ENCODE measurements around the gene CMTM4. TPM values are rescaled to one million over a fixed set of nuclear protein-coding genes. Genes with fewer than 3 reads are reported as not detected.
"Not testable (repeated sequence)": the region's sequence is repeated elsewhere in the genome, so short reads cannot be mapped to it uniquely, and the experiment has no call there.

CMTM4 gene
- polyA plus RNA-seq, 4 donors, result 21.1 to 54.3 (median 43.0) TPM

DNA sequence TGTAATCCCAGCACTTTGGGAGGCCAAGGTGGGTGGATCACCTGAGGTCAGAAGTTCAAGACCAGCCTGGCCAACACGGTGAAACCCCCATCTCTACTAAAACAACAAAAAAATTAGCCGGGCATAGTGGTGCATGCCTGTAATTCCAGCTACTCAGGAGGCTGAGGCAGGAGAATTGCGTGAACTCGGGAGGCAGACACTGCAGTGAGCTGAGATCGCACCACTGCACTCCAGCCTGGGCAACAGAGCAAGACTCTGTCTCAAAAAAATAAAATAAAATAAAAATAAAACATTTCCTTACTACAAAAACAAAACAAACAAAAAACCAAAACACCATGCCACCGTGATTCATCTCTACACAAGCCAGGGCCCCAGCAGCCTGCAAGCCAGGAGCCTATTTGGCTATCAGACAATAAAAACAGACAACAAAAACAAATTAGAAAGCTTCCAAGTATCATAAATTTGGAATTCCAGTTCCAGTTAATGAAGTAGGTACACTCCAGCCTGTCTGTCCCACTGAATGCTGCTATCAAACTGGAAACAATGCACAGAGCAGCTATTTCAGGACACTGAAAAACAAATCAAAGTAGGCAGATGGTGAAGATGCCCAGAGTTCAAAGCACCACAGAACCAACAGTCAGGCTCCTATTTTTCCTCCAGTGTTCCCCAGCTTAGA lies 34.7 kb downstream of the CMTM4 start:
- not testable (repeated sequence) for H3K4me3 ChIP-seq (ENCODE audit: low read depth in 1 of 3, low read length in 3 of 3); H3K27me3 ChIP-seq (ENCODE audit: control insufficient read depth in 3 of 3, insufficient read depth in 3 of 3, low read length in 3 of 3); DNase-seq; H3K4me1 ChIP-seq (ENCODE audit: control insufficient read depth in 3 of 3, insufficient read depth in 2 of 3, low read depth in 1 of 3, low read length in 2 of 3); H3K9me3 ChIP-seq (ENCODE audit: control insufficient read depth in 2 of 2, insufficient read depth in 1 of 2, low read depth in 1 of 2, low read length in 1 of 2); H3K36me3 ChIP-seq (ENCODE audit: control insufficient read depth in 3 of 3, insufficient read depth in 2 of 3, low read depth in 1 of 3, low read length in 3 of 3); H3K27ac ChIP-seq (ENCODE audit: low read depth in 1 of 3, low read length in 2 of 3); FAIRE-seq
- WGBS, 3 donors, result 71 to 81% (median 72%) methylated on average over 6 of the region's 6 CpGs

DNA sequence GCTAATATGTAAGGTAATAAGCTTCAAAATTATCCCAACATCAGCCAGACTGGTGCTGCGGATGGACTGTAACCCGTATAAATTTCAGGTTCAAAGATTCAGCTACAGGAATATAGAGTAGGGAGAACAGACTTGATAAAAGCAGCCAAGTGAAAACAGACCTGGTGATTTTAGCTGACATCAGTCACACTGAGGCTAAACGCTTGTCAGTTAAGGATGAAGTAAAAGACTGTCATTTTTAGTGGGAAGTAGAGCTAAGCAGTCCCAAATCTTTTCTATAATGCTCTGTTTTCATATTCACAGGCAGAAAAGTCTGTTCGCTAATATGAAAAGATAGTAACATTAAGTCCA lies 35.4 kb downstream of the CMTM4 start:
- Histone ChIP-seq H3K4me3 (ENCODE audit: low read depth in 1 of 3, low read length in 3 of 3) (no peak overlapping the region), H3K36me3 (ENCODE audit: control insufficient read depth in 3 of 3, insufficient read depth in 2 of 3, low read depth in 1 of 3, low read length in 3 of 3) (no peaks in the 10 kb centered on the region), H3K27me3 (ENCODE audit: control insufficient read depth in 3 of 3, insufficient read depth in 3 of 3, low read length in 3 of 3) (no peaks in the 10 kb centered on the region), H3K4me1 (ENCODE audit: control insufficient read depth in 3 of 3, insufficient read depth in 2 of 3, low read depth in 1 of 3, low read length in 2 of 3) (peaks cover 0 to 8% (median 0%) of the 10 kb centered on the region in 3 donors), H3K9me3 (ENCODE audit: control insufficient read depth in 2 of 2, insufficient read depth in 1 of 2, low read depth in 1 of 2, low read length in 1 of 2) (no peaks in the 10 kb centered on the region), H3K27ac (ENCODE audit: low read depth in 1 of 3, low read length in 2 of 3) (peak overlapping the region in 2 of 3 donors; percentile 8 to 54)
- 65 to 78% (median 68%) methylated on average over 4 of the region's 4 CpGs for WGBS, 3 donors
- no peak for FAIRE-seq
- DNase-seq, result no peak

DNA sequence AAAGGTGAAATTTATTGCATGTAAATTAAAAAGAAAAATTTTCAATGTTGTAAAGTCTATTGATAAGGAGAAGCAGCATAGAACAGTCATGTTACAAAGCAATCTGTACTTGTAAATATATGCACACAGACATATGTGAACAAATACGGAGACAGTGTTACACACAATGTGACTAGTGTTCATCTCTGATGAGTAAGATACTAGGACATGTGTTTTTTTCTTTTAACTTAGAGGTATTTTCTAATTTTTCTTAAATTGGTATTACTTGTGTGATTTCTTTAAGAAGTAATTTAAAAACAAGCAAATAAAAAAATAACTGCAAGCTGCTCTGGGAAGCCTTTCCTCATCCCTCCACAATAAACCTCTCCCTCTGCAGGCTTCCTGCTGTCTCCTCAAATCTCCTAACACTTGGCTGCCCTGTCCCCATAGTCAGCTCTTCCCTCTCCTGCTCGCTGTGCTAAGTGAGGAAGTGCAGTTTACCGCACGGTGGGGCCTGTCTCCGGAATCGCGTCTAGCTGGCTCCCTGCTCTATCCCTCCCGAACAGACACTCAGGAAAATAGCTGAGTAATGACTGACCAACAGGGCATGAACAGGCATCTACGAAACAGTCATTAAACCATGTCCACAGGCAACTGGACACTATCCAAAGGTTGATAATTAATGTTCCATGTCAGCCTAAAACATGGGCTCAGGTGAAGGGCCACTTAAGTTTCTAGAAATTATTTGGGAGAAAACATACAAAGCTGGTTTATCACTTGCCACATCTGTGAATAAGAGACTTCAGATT lies 35.9 kb downstream of the CMTM4 start:
- WGBS, 3 donors, result 29 to 48% (median 36%) methylated on average over 9 of the region's 9 CpGs
- Histone ChIP-seq H3K27me3 (ENCODE audit: control insufficient read depth in 3 of 3, insufficient read depth in 3 of 3, low read length in 3 of 3) (no peaks in the 10 kb centered on the region), H3K4me1 (ENCODE audit: control insufficient read depth in 3 of 3, insufficient read depth in 2 of 3, low read depth in 1 of 3, low read length in 2 of 3) (peaks cover 0 to 8% (median 0%) of the 10 kb centered on the region in 3 donors), H3K36me3 (ENCODE audit: control insufficient read depth in 3 of 3, insufficient read depth in 2 of 3, low read depth in 1 of 3, low read length in 3 of 3) (no peaks in the 10 kb centered on the region), H3K27ac (ENCODE audit: low read depth in 1 of 3, low read length in 2 of 3) (peak overlapping the region in 2 of 3 donors; percentile 8 to 54), H3K9me3 (ENCODE audit: control insufficient read depth in 2 of 2, insufficient read depth in 1 of 2, low read depth in 1 of 2, low read length in 1 of 2) (no peaks in the 10 kb centered on the region), H3K4me3 (ENCODE audit: low read depth in 1 of 3, low read length in 3 of 3) (no peak overlapping the region)
- DNase-seq (peak; percentile 13 to 56), FAIRE-seq (no peak)

DNA sequence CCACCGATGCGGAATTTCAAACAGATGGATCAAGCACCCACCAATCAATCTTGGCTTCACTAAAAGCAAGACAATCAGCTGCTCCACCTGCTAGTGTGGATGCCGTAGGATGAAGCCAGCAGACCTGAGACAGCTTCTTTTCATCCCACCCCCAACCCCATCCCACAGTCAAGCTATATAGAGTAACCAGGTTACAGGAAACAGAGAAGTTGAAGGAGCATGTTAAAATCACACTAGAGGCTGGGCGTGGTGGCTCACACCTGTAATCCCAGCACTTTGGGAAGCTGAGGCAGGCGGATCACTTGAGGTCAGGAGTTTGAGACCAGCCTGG lies 37.7 kb downstream of the CMTM4 start:
- H3K9me3 ChIP-seq (ENCODE audit: control insufficient read depth in 2 of 2, insufficient read depth in 1 of 2, low read depth in 1 of 2, low read length in 1 of 2), result no peaks in the 10 kb centered on the region
- FAIRE-seq (no peak), DNase-seq (no peak)
- no peaks in the 10 kb centered on the region for H3K27me3 ChIP-seq (ENCODE audit: control insufficient read depth in 3 of 3, insufficient read depth in 3 of 3, low read length in 3 of 3)
- H3K4me1 ChIP-seq (ENCODE audit: control insufficient read depth in 3 of 3, insufficient read depth in 2 of 3, low read depth in 1 of 3, low read length in 2 of 3), result peaks cover 0 to 8% (median 0%) of the 10 kb centered on the region in 3 donors
- no peaks in the 10 kb centered on the region for H3K36me3 ChIP-seq (ENCODE audit: control insufficient read depth in 3 of 3, insufficient read depth in 2 of 3, low read depth in 1 of 3, low read length in 3 of 3)
- H3K4me3 ChIP-seq (ENCODE audit: low read depth in 1 of 3, low read length in 3 of 3), result no peak overlapping the region
- 93 to 96% (median 94%) methylated on average over 5 of the region's 5 CpGs for WGBS, 3 donors
- H3K27ac ChIP-seq (ENCODE audit: low read depth in 1 of 3, low read length in 2 of 3), result no peak overlapping the region

DNA sequence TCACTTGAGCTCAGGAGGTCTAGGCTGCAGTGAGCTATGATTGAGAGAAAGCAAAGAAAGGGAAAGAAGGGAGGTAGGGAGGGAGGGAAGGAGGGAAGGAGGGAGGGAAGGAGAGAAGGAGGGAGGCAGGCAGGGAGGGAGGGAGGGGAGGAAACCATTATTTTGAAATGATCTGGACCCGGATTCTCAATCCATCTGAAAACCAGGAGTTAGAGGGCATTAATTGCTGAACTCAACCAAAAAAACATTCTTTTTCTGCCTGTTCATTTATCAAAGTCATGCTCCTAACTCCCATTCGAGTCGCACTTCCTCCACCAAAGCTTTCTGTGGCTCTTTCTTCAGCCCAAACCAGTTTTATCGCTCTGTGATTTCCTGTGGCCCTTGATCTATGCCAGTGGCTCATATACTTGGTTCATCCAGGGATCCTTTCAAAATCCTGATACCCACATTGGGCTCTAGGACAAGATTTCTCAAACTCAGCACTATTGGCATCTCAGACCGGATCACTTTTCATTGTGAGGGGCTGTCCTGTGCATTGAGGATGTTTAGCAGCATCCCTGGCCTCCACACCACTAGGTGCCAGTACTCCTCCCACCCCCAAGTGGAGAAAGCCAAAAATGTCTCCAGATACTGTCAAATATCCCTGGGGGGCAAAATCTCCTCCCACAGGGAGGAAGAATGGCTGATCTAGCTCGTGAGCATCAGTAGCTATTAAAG lies 38.2 kb downstream of the CMTM4 start:
- Histone ChIP-seq H3K4me1 (ENCODE audit: control insufficient read depth in 3 of 3, insufficient read depth in 2 of 3, low read depth in 1 of 3, low read length in 2 of 3) (peaks cover 0 to 8% (median 0%) of the 10 kb centered on the region in 3 donors), H3K27me3 (ENCODE audit: control insufficient read depth in 3 of 3, insufficient read depth in 3 of 3, low read length in 3 of 3) (no peaks in the 10 kb centered on the region), H3K36me3 (ENCODE audit: control insufficient read depth in 3 of 3, insufficient read depth in 2 of 3, low read depth in 1 of 3, low read length in 3 of 3) (no peaks in the 10 kb centered on the region), H3K9me3 (ENCODE audit: control insufficient read depth in 2 of 2, insufficient read depth in 1 of 2, low read depth in 1 of 2, low read length in 1 of 2) (no peaks in the 10 kb centered on the region), H3K27ac (ENCODE audit: low read depth in 1 of 3, low read length in 2 of 3) (no peak overlapping the region), H3K4me3 (ENCODE audit: low read depth in 1 of 3, low read length in 3 of 3) (no peak overlapping the region)
- no peak for FAIRE-seq
- 70 to 81% (median 76%) methylated on average over 6 of the region's 6 CpGs for WGBS, 3 donors
- no peak for DNase-seq

DNA sequence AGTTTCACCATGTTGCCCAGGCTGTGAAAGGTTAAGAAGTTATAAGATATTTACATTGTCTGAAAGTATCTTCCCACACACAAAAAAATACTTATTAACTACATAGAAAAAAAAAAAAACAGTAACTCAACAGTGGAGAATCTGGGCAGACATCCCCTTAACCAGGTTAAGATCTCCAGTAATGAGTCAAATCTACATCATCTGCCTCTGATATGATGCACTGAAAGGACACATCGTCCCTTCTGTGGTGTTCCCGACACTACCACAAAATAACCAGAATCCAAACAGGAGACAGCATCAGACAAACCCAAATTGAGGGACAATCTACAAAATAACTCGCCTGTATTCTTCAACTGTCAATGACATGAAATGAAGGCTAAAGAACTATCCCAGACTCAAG lies 40.0 kb downstream of the CMTM4 start:
- 90 to 92% (median 91%) methylated on average over 3 of the region's 3 CpGs for WGBS, 3 donors
- no peak for FAIRE-seq
- no peak overlapping the region for H3K4me3 ChIP-seq (ENCODE audit: low read depth in 1 of 3, low read length in 3 of 3)
- no peaks in the 10 kb centered on the region for H3K9me3 ChIP-seq (ENCODE audit: control insufficient read depth in 2 of 2, insufficient read depth in 1 of 2, low read depth in 1 of 2, low read length in 1 of 2)
- H3K27me3 ChIP-seq (ENCODE audit: control insufficient read depth in 3 of 3, insufficient read depth in 3 of 3, low read length in 3 of 3), result no peaks in the 10 kb centered on the region
- H3K36me3 ChIP-seq (ENCODE audit: control insufficient read depth in 3 of 3, insufficient read depth in 2 of 3, low read depth in 1 of 3, low read length in 3 of 3), result no peaks in the 10 kb centered on the region
- H3K4me1 ChIP-seq (ENCODE audit: control insufficient read depth in 3 of 3, insufficient read depth in 2 of 3, low read depth in 1 of 3, low read length in 2 of 3), result peaks cover 0 to 8% (median 0%) of the 10 kb centered on the region in 3 donors
- H3K27ac ChIP-seq (ENCODE audit: low read depth in 1 of 3, low read length in 2 of 3), result no peak overlapping the region
- no peak for DNase-seq

DNA sequence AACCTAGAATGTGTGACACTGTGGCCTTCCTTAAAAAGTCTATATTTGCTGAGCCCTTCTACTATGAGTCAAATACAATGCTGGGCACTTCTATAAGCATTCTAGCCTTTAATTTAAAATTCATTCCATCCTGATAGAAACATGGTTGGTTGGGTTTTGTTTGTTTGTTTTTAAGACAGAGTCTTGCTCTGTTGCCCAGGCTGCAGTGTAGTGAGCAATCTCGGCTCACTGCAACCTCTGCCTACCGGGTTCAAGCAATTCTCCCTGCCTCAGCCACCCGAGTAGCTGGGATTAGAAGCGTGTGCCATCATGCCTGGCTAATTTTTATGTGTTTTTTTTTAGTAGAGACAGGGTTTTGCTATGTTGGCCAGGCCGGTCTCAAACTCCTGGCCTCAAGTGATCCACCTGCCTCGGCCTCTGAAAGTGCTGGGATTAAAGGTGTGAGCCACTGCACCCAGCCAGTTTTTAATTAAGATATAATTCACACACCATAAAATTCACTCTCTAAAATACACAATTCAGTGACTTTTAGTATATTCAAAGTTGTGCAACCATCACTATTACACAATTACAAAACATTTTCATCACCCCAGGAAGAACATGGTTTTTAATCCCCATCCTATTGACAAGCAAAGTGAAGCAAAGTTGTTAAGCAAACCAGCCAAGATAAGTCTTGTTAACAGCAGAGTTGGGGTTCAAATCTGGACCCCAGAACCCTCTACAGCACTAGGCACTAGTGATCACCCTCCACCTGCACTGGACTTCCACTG lies 42.8 kb downstream of the CMTM4 start:
- H3K36me3 ChIP-seq (ENCODE audit: control insufficient read depth in 3 of 3, insufficient read depth in 2 of 3, low read depth in 1 of 3, low read length in 3 of 3), result peaks cover 0 to 2% (median 0%) of the 10 kb centered on the region in 3 donors
- H3K4me1 ChIP-seq (ENCODE audit: control insufficient read depth in 3 of 3, insufficient read depth in 2 of 3, low read depth in 1 of 3, low read length in 2 of 3), result peaks cover 0 to 10% (median 0%) of the 10 kb centered on the region in 3 donors
- H3K27me3 ChIP-seq (ENCODE audit: control insufficient read depth in 3 of 3, insufficient read depth in 3 of 3, low read length in 3 of 3), result no peaks in the 10 kb centered on the region
- no peak overlapping the region for H3K27ac ChIP-seq (ENCODE audit: low read depth in 1 of 3, low read length in 2 of 3)
- no peak for FAIRE-seq
- no peak overlapping the region for H3K4me3 ChIP-seq (ENCODE audit: low read depth in 1 of 3, low read length in 3 of 3)
- no peaks in the 10 kb centered on the region for H3K9me3 ChIP-seq (ENCODE audit: control insufficient read depth in 2 of 2, insufficient read depth in 1 of 2, low read depth in 1 of 2, low read length in 1 of 2)
- WGBS, 3 donors, result 94 to 95% (median 95%) methylated on average over 6 of the region's 6 CpGs
- DNase-seq, result no peak
